ENCODE measurements around the gene TTC7B.

- TF ChIP-seq CTCF (conservative IDR thresholded peaks at IDR 0.05) (no peak), ZFX (IDR thresholded peaks at IDR 0.05) (no peak)
These were observed 241.8 kb downstream of the TTC7B start for GRCh38 chr14:90574188-90575131.

Data from C4-2B (cell line).